ENCODE results near the gene HSPB9. TPM values are rescaled to one million over a fixed set of nuclear protein-coding genes. Genes with fewer than 3 reads are reported as not detected.

HSPB9 gene
- total and polyA plus RNA-seq, 10 of the 15 experiments (the other 5 are each of a cell fraction or from before 2014, with no cell fraction given), result 0.04 to 0.40 (median 0.11) TPM; not detected in 7

- no peak for FAIRE-seq
- ChIA-PET RAD21 (ENCODE audit: unreplicated experiment) (interaction anchor here (1.2 to 2.6 kb wide), 3 partner anchors 16 to 45 kb away, joined by 3 to 10 read pairs (median 5); partner anchors contain the start of gene KCNH4), CTCF (interaction anchor here (1.4 to 2.4 kb wide), 7 partner anchors 9 to 173 kb away, joined by 3 to 7 read pairs (median 5); partner anchors contain the start of gene KAT2A), SMC1A (ENCODE audit: uncharacterized antibody, unreplicated experiment) (interaction anchor here (1.4 to 1.6 kb wide), 2 partner anchors 45 to 111 kb away, joined by 3 to 4 read pairs; partner anchors contain the start of gene KCNH4), POLR2A (interaction anchor here (0.5 to 1.8 kb wide), 8 partner anchors 17 to 97 kb away, joined by 3 to 6 read pairs (median 4); no protein-coding TSS in a partner anchor)
- H3K27me3 ChIP-seq (replicated peaks in 1 of 2; ENCODE audit: control insufficient read depth in 2 of 2, insufficient read depth in 2 of 2, low read length in 1 of 2), result no peaks in the 10 kb centered on the region
- no peak overlapping the region for H3K9ac ChIP-seq (ENCODE audit: control insufficient read depth, insufficient read depth, low read length)
- no peaks in the 10 kb centered on the region for H3K9me3 ChIP-seq (replicated peaks; ENCODE audit: control insufficient read depth, insufficient read depth, low read length)
- intact Hi-C loops (cut with micrococcal nuclease; ENCODE audit: unreplicated experiment) (no loop called here), in situ Hi-C loops (cut with MboI) (no loop called here)
- H3K79me2 ChIP-seq (ENCODE audit: control insufficient read depth, insufficient read depth, low read length), result peaks cover 43% of the 10 kb centered on the region
- no peak for DNase-seq (ENCODE audit: low read depth, low spot score)
- H3K36me3 ChIP-seq (ENCODE audit: control insufficient read depth in 2 of 2, insufficient read depth in 2 of 2, low read length in 1 of 2), result peaks cover 9 to 10% of the 10 kb centered on the region in 2 experiments; a peak in 3 of 4 replicates
- no TSS peak for BruUV-seq (replicated peaks)
- no peak overlapping the region for H2AFZ ChIP-seq (ENCODE audit: control insufficient read depth, low read depth, low read length)
- 83% methylated on average over 15 of the region's 15 CpGs for WGBS (ENCODE audit: insufficient coverage, insufficient replicate concordance, low lambda C conversion rate, missing lambda C conversion rate)
- TF ChIP-seq RB1 (IDR thresholded peaks at IDR 0.05; ENCODE audit: borderline replicate concordance) (no peak), ASH2L (IDR thresholded peaks at IDR 0.05; ENCODE audit: borderline replicate concordance, low read depth) (no peak), CTCF (IDR thresholded peaks at IDR 0.05 in 2 of 3, conservative IDR thresholded peaks at IDR 0.05 in 1 of 3; ENCODE audit: control insufficient read depth in 2 of 3, extremely low read depth in 1 of 3, insufficient read depth in 1 of 3, low read depth in 3 of 3, low read length in 3 of 3) (no peak), GATAD2B (conservative IDR thresholded peaks at IDR 0.05; ENCODE audit: low read depth) (no peak), CREB1 (IDR thresholded peaks at IDR 0.05; ENCODE audit: low read depth) (no peak), JUND (IDR thresholded peaks at IDR 0.05; ENCODE audit: low read depth, low read length) (no peak), MXI1 (IDR thresholded peaks at IDR 0.05; ENCODE audit: low read depth, low read length) (no peak), SMAD1 (IDR thresholded peaks at IDR 0.05; ENCODE audit: low read depth, partially characterized antibody) (no peak), PAX5 (IDR thresholded peaks at IDR 0.05; ENCODE audit: borderline replicate concordance, low read depth, low read length) (no peak)
- H3K4me2 ChIP-seq (ENCODE audit: control insufficient read depth, insufficient read depth), result no peak overlapping the region
- ATAC-seq, result no peak
- H3K4me3 ChIP-seq, result no peak overlapping the region
- H4K20me1 ChIP-seq (ENCODE audit: control insufficient read depth, insufficient read depth), result peaks cover 25% of the 10 kb centered on the region; the same call in 1 of the 2 replicates
- H3K27ac ChIP-seq (ENCODE audit: control insufficient read depth, insufficient read depth), result no peak overlapping the region
- peaks cover 25% of the 10 kb centered on the region for H3K4me1 ChIP-seq (ENCODE audit: control insufficient read depth, insufficient read depth, low read length)
Observed at GRCh38 chr17:42135664-42136653, 13.4 kb downstream of the HSPB9 start.
